NCI-H526 (cell line): ENCODE data around the gene HIVEP3.

ENCODE experiments used
- DNase-seq, 2 experiments: peaks; one replicate each; lab custom pipeline; 2025; lab: John Stamatoyannopoulos, UW

The HIVEP3 gene

GRCh38 chr1:41582351-41582750 is 336.4 kb downstream of the HIVEP3 start:
- DNase-seq = no peak

GRCh38 chr1:41582004-41582325 is 336.8 kb downstream of the HIVEP3 start:
- DNase-seq = no peak

DNA sequence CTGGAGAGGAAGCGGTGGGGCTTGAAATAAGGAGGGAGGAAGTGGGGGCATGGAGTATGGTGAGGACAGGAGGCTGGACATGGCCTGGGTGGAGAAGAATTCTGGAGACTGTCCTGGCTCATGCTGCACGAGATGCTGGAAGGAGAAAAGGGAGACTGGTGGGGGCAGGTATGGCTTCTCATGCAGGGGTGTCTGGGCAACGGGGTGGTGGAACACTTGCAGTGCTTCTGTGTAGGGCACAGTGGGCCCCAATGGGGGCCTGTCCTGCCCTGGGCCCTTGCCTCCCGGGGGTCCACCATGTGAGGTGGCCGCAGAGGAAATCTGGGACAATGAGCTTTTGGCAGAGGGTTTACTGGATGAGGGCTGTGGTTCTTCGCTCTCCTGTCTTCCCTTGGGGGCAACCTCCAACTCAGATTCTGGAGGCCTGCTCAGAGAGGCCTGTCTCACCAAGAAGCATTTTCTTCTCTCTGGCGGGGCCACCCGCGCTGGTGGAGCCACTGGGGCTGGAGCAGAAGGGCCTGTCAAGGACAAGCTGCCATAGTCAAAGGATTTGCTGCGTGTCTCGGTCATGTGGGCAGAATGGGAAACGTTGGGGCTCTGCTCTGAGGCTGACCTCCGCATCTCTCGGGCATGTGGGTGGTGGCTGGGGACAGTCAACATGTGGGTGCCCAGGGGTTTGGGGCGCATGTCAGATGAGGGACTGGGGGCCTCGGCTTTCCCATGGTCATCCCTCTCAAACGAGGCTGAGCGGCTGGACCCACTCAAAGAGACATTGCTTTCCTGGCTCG is 337.3 kb downstream of the HIVEP3 start:
- DNase-seq = no peak

DNA sequence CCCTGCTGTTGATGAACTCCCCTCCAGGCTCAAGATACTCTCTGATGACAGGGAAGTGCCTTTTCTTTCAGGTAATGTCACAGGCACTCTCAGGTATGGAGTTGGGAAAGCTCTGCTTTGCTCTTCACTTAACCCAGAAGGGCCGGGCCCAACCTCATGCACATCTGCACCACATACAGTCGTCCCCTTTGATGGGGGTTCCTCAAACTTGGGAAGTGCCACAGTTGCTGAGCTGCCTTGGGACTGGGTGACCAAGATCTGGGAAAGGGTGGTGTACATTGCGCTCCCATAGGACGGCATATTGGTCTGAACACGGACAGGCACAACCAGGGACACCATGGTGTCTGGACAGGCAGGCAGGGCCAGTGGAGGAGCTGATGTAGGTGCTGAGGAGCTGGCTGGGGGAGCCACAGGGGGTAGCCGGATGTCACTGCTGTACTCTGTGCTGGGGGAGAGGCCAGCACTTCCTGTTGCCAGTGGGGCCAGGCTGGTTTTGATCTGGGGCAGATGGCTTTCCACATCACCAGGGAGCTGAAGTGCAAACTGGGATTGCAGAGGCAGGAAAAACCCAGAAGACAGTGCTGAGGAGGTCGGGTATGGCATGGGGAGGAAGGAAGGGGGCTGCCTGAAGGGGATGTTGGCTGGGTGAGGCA is 338.1 kb downstream of the HIVEP3 start:
- DNase-seq = no peak

DNA sequence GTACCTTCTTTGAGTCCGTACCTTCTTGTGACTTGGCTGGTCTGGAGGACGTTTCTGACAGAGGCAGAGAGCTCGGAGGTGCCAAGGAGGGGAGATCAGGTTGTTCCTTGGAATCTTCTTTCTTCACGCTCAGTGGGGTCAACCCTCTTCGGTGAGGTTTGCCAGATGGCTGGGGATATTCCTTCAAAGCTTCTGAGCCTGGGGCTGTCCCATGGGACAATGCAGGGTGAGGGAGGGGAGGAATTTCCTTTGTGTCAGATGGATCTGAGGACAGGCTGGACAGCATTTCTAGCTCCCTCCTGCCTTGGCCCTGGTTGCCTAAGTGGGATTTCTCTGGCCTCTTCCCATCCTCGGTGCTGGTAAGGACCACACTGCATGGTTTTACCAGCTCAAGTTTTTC is 338.7 kb downstream of the HIVEP3 start:
- no peak for DNase-seq

DNA sequence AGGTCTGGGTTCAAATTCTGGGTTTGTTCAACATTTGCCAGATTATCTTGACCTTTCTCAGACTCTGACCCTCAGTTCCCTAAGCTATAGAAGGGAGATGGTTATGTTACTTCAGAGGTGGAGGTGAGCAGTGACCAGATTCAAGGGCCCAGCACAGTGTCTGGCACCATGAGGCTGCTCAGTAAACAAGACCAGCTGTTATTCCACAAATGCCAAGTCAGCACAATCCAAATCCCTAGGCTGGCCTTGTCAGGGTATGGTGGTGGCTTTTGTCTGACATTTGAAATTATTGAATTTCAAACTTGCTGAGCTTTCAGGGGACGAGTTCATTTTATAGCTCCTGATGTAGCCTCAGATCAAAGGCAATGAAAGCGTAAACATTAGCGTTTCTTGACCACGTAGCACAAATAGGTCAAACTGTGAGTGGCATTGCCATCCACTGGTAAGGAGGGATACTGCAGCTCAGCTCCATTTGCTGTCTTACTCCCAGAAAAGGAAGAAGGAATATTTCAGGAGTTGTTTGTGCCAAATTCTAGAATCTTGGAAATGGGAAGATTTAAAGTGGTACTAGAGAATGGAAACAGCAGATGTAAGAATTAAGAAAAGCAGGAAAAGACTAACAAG is 339.9 kb downstream of the HIVEP3 start:
- DNase-seq = peak in 1 of 2 experiments; percentile 42

DNA sequence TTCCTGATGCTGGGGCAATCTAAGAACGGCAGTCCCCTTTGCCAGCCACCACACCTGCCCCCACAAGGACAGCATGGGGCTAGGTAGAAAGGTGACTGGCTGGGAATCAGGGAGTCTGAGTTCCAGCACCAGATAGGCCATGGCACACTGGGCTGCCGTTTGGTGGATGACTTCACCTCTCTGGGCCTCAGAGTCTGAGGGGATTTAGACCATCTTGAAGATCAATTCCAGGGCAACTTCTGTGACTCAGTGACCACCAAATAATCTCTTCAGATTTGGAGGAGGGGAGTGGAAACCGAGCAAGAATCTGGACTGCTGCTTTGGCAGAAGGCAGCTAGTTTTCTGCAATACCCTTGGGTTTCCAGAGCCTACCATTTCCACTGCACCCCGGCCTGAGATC is 342.1 kb downstream of the HIVEP3 start:
- no peak for DNase-seq

GRCh38 chr1:41576206-41576605 is 342.5 kb downstream of the HIVEP3 start:
- DNase-seq = no peak

DNA sequence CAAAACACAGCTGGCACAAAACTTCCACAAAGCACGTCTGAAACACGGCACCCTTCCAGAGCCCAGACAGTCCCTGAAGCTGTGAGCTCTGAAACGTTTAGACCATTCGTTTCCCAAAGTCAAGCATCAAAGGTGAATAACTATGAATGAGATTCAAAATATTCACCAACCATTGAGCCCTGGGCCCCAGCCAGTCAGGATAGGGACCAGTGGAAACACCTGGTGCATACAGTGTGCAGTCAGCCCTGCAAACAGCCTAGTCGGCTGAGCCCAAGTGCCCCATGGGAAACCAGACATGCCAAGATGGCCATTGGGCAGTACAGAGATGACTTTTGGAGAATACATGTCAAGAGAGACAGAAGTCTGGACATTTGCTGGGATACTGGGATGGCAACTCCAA is 343.9 kb downstream of the HIVEP3 start:
- peak in 1 of 2 experiments; percentile 27 for DNase-seq

DNA sequence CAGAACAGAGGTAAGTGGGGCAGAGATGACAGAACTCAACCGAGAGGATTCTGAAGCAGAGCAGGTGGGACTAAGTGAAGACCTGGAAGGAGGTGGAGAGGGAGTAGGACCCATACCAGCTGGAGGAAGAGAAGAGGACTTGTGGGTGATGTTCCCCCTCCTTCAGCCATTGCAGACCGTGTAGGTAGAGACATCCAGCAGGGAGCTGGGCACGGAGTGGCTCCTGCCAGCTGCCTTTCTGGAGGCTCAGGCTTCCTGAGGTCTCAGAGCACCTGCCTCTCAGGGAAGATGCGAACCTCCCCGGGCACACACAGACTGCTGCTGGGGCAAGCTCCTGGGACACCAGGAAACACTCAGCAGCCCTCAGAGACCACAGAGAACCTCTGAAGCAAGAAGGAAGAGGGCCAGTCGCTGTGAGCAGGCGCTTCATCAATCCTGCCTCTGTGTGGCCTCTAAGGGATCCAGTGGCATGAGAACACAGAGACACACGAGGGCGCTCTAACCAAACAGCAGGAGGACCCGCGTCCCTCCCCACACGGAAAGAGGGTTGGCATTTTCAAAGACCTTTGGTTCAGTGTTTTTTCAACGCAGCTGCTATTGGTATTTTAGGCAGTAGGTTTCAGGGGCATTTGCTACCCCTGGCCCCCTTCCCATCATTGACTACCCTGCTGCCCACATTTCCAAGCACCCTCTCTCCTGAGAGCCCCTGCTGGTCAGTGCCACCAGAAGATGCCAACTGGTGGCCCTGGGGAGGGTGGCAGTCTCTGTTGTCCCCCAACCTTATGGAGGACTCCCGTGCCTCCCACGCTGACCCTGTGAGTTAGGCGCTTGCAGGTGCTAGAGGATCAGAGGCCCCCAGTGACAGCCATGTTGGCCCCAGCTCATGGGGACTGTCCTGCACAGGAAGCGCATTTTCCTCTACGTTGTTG is 344.7 kb downstream of the HIVEP3 start:
- DNase-seq = peak; percentile 80 to 95

DNA sequence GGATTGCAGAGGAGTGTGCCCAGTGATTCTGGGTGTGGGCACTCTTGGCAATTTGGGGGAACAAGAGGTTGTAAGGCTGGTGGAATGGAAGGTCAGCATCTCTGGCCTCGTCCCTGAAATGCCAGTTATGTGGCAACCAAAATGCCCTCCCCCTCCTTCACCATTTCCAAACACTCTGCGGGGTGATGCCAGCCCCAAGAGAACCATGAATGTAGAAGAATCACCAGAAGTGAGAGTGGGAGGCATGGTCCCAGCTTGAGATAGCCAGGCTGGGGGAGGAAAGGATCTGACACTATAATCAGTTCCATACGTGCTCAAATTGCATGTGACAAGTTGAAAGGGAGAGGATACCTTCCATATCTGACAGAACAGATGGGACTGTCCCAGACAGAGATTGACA is 345.5 kb downstream of the HIVEP3 start:
- no peak for DNase-seq

GRCh38 chr1:41572224-41572623 is 346.5 kb downstream of the HIVEP3 start:
- no peak for DNase-seq

DNA sequence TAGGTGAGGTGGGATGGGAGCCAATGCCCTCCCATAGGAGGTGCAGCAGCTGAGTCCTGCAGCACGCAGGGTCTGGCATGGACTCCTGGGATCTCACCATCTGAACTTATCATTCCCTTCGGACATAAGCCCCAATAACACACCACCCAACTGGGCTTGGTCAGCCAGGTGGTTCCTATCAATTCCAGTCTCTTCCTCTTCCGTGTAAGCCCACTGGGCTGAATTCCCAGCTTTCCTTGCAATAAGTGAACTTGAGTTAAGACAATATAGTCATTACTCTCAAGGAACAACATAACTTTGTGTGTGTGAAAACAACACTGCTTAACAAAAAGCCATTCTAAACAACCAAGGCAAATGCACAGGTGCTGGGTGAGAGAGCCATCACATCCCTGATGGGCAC is 347.7 kb downstream of the HIVEP3 start:
- DNase-seq = no peak

- no peak for DNase-seq
Measured at GRCh38 chr1:41568204-41568603, 350.5 kb downstream of the HIVEP3 start.

DNA sequence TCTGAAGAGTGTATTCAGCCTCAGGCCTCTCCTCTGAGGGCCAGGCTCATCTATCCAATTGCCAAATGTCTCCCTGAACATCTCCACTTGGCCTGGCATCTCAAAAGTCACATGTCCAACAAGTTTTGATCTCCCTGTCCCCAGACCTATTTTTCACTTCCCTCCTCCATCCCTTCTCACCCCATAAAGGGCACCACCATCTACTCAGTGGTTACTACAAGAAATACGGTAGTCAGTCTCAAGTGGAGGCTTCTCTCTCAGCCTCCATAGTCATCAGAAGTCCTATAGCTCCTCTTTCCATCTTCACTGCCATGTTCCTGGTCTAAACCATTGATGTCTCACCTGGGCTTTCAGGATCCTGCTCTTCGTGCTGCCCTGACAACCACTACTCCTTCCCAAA is 351.8 kb downstream of the HIVEP3 start:
- DNase-seq = no peak

GRCh38 chr1:41566274-41566885 is 352.3 kb downstream of the HIVEP3 start:
- no peak for DNase-seq

GRCh38 chr1:41564741-41565475 is 353.8 kb downstream of the HIVEP3 start:
- DNase-seq = no peak

DNA sequence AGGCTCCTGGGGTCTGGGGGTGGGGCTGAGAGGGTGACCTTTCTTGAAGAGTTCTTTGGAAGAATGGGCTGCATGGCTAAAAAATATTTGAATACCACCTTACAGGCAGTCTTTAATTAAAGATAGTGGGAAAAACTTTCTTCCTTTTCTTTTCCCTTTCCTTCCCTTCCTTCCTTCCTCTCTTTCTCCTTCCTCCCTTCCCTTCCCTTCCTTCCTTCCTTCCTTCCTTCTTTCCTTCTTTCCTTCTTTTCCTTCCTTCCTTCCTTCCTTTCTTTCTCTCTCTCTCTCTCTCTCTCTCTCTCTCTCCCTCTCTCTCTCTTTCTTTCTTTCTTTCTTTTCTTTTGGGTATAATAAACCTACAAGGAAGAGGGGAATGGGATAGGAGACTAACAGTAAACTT is 356.4 kb downstream of the HIVEP3 start:
- no peak for DNase-seq

DNA sequence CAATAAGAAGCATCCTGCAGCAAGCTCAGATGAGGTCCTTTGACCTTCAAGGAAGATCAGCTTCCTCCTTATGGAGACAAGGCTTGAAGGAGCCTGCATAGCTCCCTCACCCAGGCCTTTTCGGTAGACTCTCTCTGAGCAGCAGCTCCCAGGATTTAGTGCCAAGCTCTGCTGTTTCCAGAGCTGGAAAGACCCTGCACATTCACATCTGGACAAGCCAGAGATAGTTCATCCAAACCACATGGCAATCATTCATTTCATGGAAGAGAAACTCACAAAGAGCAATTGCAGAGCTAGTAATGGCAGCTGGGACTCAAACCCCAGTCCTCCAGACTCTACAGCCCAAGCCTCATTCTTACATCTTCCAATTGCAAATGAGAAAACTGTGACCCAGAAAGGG is 357.8 kb downstream of the HIVEP3 start:
- no peak for DNase-seq

DNA sequence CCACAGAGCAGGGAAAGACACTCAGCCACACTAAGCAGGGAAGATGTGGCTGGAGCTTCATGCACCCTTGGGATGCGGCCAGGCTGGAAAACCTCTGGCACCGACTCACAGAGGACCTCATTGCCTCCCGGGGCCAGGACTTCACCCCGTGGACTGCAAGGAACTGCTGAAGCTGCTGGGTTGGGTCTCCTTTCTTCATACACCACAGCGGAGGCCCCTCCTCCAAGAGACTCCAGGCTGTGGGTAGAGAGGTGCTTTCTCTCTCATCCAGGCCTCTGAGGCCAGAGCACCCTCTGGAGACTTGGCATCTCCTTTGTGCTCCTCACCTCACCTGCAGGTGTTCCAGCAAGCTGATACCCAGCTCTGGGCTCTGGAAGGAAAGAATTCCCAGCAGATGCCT is 358.2 kb downstream of the HIVEP3 start:
- DNase-seq = no peak

- no peak for DNase-seq
Measured at GRCh38 chr1:41559331-41559730, 359.4 kb downstream of the HIVEP3 start.
